ENCODE results near the gene IGFN1.
"Not testable (repeated sequence)": the region's sequence is repeated elsewhere in the genome, so short reads cannot be mapped to it uniquely, and the experiment has no call there.

Gene IGFN1

DNA sequence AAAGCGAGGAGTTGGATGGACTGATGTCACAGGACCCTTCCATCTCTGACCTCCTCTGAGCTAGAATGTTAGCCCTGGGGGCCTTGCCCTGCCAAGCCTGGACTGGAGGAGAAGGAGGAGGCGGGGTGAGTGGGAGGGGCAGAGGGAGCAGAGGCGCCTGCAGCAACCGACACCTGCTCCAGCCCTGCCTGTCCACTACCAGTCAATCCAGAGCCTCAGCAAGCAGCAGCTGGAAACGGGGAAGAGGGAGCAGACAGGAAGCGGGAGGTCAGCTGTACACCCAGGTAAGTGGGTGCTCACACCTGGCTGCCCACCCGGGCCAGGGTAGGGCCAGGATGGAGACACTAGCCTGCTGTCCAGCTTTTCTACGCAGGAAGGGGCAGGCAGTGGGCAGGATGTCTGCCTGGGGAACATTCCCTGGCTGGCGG is at the start of gene IGFN1:
Gene IGFN1 (plus strand): TSS at position 201 of the 428 bp plus-strand sequence. CDS start 2,470 bp downstream, outside the sequence.
- no peak for DNase-seq

DNA sequence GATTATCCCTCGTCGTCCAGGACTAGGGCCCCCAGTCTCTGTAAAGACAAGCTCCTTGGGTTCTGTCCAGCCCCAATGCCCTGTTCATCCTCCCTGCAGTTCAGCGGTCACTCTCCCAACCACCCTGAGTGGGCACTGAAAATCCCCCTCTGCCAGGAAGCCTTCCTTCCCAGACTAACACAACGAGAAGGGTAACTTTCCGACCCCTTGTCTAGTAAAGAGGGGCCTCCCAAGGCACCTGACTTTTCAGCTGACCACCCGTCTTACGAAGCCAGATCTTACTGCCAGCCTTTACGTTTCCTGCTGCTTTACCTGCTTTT is 49.7 kb upstream of the IGFN1 start:
- no peak for DNase-seq

GRCh38 chr1:201141418-201141817 is 49.2 kb upstream of the IGFN1 start:
- DNase-seq = no peak

DNA sequence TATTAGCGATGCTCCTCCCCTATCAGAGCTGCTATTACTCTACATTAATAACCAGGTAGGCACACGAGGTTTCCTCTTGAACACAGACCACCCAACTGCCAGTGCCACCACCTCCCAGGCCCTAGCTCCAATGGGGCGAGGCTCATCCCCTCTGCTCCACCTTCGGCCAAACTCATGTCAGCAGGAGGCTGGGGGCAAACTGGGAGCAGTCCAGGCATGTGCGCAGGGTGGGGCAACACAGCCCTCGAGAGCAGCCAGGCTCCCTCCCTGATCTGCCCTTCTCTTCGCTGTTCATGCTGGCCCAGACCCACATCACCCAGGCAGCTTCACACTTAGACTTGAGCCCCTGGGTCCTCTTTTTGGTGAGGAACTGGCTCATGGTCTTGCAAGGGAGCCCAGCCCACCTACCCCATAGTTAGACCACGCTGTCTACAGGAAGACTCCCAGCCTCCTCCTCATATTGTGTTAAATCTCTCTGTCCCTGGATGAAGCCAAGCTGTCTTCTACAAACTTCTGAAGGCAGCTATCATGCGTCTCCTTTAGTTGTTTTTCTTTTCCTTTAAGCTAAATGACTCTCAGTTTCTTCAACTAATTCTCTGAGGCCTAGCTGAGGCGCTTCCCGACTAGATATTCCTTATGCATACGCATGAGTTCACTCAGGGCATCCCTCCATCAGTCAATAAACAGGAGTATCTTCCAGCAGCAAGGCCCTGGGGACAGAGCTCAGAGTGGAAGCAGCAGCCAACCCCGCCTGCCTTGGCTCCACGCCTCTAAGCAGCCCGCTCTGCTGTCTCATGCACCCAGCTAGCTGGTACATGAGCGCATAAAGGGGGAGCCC is 48.4 kb upstream of the IGFN1 start:
- DNase-seq = no peak

GRCh38 chr1:201142849-201143725 is 47.5 kb upstream of the IGFN1 start:
- no peak for DNase-seq

- no peak for DNase-seq
These were observed 46.6 kb upstream of the IGFN1 start for GRCh38 chr1:201143726-201144635.

GRCh38 chr1:201144701-201145100 is 45.9 kb upstream of the IGFN1 start:
- no peak for DNase-seq

DNA sequence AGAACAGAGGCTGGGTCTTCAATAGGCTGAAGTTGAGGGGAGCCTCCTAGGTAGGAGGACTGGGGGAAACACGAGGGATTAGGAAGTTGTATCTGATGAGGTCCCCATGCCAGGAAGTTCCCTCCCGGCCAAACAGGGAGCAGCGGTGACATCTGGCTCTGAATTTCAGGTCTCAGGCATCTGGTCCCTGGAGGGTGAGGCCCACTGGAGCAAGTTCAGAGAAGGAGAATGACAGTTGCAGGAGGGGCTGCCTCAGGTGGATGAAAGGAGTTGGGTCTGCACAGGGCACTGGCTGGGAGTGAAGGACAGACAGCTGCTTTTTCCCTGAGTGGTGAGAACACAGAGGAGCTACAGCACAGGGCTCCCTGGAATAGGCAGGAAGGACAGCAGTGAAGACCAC is 45.5 kb upstream of the IGFN1 start:
- DNase-seq = no peak

GRCh38 chr1:201145816-201146215 is 44.8 kb upstream of the IGFN1 start:
- no peak for DNase-seq

DNA sequence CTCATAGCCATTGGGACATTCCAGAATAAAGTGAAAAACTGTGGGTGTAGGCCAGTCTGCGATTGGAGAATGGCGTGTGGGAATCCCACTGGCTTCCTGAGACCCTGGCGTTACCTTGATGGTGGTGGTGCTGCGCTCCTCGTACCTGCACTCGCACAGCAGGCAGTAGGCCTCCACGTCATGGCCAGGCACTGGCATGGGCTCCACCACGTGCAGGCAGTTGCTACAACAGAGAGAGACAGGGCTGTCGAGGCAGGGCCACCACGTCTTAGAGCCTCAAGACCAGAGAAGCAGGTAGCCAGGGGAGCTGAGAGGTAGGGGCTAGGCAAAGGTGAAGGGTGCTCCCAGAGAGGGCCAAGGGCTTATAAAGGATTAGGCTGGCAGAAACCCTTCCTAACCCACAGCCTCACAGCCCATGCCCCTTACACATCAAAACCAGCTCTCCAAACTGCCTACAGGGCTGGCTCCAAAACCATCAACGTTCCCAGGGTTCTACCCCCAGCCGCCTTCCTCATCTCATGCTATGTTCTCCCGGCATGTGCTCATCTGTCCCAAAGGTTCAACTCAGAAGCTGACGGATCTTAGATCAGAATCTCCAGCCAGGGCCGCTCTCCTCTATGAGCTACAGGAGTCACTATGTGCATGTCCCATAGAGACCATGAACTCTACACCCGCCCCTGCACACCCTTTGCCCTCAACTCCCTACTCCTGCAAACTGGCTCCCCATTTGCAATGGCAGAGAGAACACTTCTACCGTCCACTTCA is 43.8 kb upstream of the IGFN1 start:
- DNase-seq = no peak

DNA sequence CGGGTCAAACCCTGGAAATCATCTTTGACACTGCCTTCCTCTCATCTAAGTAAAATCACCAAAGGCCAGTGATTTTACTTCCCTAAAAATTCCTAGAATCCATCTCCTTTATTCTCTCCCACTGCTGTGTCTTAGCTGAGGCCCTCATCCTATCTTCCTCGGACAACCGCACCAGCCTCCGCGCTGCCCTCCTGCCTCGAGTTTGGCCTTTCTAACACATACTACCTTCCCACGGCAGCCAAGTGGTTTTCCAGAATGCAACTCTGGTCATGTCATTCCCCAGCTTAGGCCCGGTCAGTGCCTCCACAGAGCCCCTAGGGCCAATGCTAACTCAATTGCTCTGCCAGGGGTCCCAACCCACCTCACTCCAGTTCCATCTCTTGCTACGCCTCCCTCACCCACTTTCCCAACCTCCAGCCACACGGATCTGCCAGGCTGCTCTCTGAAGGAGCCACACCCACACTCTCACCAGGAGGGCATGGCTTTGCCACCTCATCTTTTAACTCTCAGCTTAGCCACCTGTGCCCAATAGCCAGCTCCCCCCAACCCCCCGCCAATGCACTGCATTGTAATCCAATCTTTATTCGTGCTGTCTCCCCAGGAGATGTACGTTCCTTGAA is 43.1 kb upstream of the IGFN1 start:
- no peak for DNase-seq

GRCh38 chr1:201149400-201149799 is 41.2 kb upstream of the IGFN1 start:
- DNase-seq = peak; percentile 54

GRCh38 chr1:201153474-201154388 is 36.9 kb upstream of the IGFN1 start:
- no peak for DNase-seq

GRCh38 chr1:201154389-201155165 is 36.0 kb upstream of the IGFN1 start, which contains the start of gene TMEM9:
Gene TMEM9, minus strand, starts transcription at chr1:201154474. Its CDS starts 551 bp downstream, at chr1:201153923.
- DNase-seq = peak; percentile 98

GRCh38 chr1:201155354-201155753 is 35.3 kb upstream of the IGFN1 start:
- no peak for DNase-seq

- no peak for DNase-seq
These were observed 34.3 kb upstream of the IGFN1 start for GRCh38 chr1:201156346-201156745.

- no peak for DNase-seq
These were observed 33.8 kb upstream of the IGFN1 start for GRCh38 chr1:201156819-201157218.

GRCh38 chr1:201157949-201158348 is 32.7 kb upstream of the IGFN1 start:
- DNase-seq = no peak

- not testable (repeated sequence) for DNase-seq
These were observed 27.6 kb upstream of the IGFN1 start for GRCh38 chr1:201163036-201163435.

GRCh38 chr1:201163707-201164106 is 26.9 kb upstream of the IGFN1 start:
- DNase-seq = no peak

Data from RPMI8226 (cell line).